CD1c-positive myeloid dendritic cell (primary cell): ENCODE data around the gene GALNT11.
A peak's percentile ranks its signal among the peaks of the same experiment; 100 is the strongest.
"Not testable (repeated sequence)": the region's sequence is repeated elsewhere in the genome, so short reads cannot be mapped to it uniquely, and the experiment has no call there.

Source experiments
- DNase-seq: peaks from one replicate; pipeline ENCODE4 v3.0.0-alpha.2; 2016; ENCODE audit errors: extremely low spot score

Gene GALNT11

GRCh38 chr7:152027491-152028365 is 2.3 kb downstream of the GALNT11 start:
- not testable (repeated sequence) for DNase-seq

- peak; percentile 27 for DNase-seq
Observed at GRCh38 chr7:152030059-152030458, 4.6 kb downstream of the GALNT11 start.

- DNase-seq, result not testable (repeated sequence)
Observed at GRCh38 chr7:152030639-152031038, 5.2 kb downstream of the GALNT11 start.

- no peak for DNase-seq
Observed at GRCh38 chr7:152035817-152036216, 10.3 kb downstream of the GALNT11 start.

- not testable (repeated sequence) for DNase-seq
Observed at GRCh38 chr7:152038410-152038809, 12.9 kb downstream of the GALNT11 start.

GRCh38 chr7:152043086-152043485 is 17.6 kb downstream of the GALNT11 start:
- DNase-seq, result not testable (repeated sequence)

- not testable (repeated sequence) for DNase-seq
Observed at GRCh38 chr7:152044909-152045308, 19.4 kb downstream of the GALNT11 start.

- no peak for DNase-seq
Observed at GRCh38 chr7:152046531-152046930, 21.1 kb downstream of the GALNT11 start.

- DNase-seq, result no peak
Observed at GRCh38 chr7:152048051-152048450, 22.6 kb downstream of the GALNT11 start.

- no peak for DNase-seq
Observed at GRCh38 chr7:152050547-152050971, 25.1 kb downstream of the GALNT11 start.

- DNase-seq, result no peak
Observed at GRCh38 chr7:152051968-152052367, 26.5 kb downstream of the GALNT11 start.

GRCh38 chr7:152052771-152053170 is 27.3 kb downstream of the GALNT11 start:
- DNase-seq, result no peak

- DNase-seq, result no peak
Observed at GRCh38 chr7:152054367-152055230, 29.1 kb downstream of the GALNT11 start.

- no peak for DNase-seq
Observed at GRCh38 chr7:152056621-152057274, 31.3 kb downstream of the GALNT11 start.

GRCh38 chr7:152059311-152059710 is 33.8 kb downstream of the GALNT11 start:
- no peak for DNase-seq

- not testable (repeated sequence) for DNase-seq
Observed at GRCh38 chr7:152061086-152061485, 35.6 kb downstream of the GALNT11 start.

- DNase-seq, result not testable (repeated sequence)
Observed at GRCh38 chr7:152063192-152063591, 37.7 kb downstream of the GALNT11 start.

- DNase-seq, result not testable (repeated sequence)
Observed at GRCh38 chr7:152063821-152064220, 38.3 kb downstream of the GALNT11 start.

GRCh38 chr7:152065800-152066344 is 40.4 kb downstream of the GALNT11 start:
- not testable (repeated sequence) for DNase-seq

GRCh38 chr7:152072421-152072820 is 46.9 kb downstream of the GALNT11 start:
- DNase-seq, result no peak

- no peak for DNase-seq
Observed at GRCh38 chr7:152073352-152073751, 47.9 kb downstream of the GALNT11 start.

- no peak for DNase-seq
Observed at GRCh38 chr7:152074673-152075072, 49.2 kb downstream of the GALNT11 start.
